NCI-H345 (cell line): ENCODE data around the gene NKX2-1.
"Not testable (repeated sequence)": the region's sequence is repeated elsewhere in the genome, so short reads cannot be mapped to it uniquely, and the experiment has no call there.

Experiments
- DNase-seq: peaks from one replicate; lab custom pipeline; 2025; lab: John Stamatoyannopoulos, UW

The NKX2-1 gene

GRCh38 chr14:36519431-36520321 is at the start of gene NKX2-1:
Gene NKX2-1 (minus strand): TSS chr14:36520232. CDS start chr14:36520129, 103 bp downstream.
- DNase-seq: peak; percentile 88

- DNase-seq: peak; percentile 41
Measured at GRCh38 chr14:36556811-36557433, 36.9 kb upstream of the NKX2-1 start.

- no peak for DNase-seq
Measured at GRCh38 chr14:36555998-36556743, 36.1 kb upstream of the NKX2-1 start.

GRCh38 chr14:36553656-36554260 is 33.7 kb upstream of the NKX2-1 start:
- DNase-seq: peak; percentile 63

- DNase-seq: no peak
Measured at GRCh38 chr14:36550899-36551298, 30.9 kb upstream of the NKX2-1 start.

GRCh38 chr14:36544280-36544679 is 24.2 kb upstream of the NKX2-1 start:
- DNase-seq: not testable (repeated sequence)

- DNase-seq: no peak
Measured at GRCh38 chr14:36538051-36538450, 18.0 kb upstream of the NKX2-1 start.

- no peak for DNase-seq
Measured at GRCh38 chr14:36529062-36529461, 9.0 kb upstream of the NKX2-1 start.

- no peak for DNase-seq
Measured at GRCh38 chr14:36525746-36526099, 5.7 kb upstream of the NKX2-1 start.

GRCh38 chr14:36524874-36525745 is 5.1 kb upstream of the NKX2-1 start:
- no peak for DNase-seq

GRCh38 chr14:36524220-36524837 is 4.3 kb upstream of the NKX2-1 start:
- no peak for DNase-seq

- no peak for DNase-seq
Measured at GRCh38 chr14:36522972-36523715, 3.1 kb upstream of the NKX2-1 start.

GRCh38 chr14:36522347-36522971 is 2.4 kb upstream of the NKX2-1 start:
- no peak for DNase-seq

- no peak for DNase-seq
Measured at GRCh38 chr14:36521598-36522345, 1.7 kb upstream of the NKX2-1 start.

GRCh38 chr14:36520601-36521525 is 831 bp upstream of the NKX2-1 start:
- peak; percentile 74 for DNase-seq

GRCh38 chr14:36518586-36519430 is 1.2 kb downstream of the NKX2-1 start:
- DNase-seq: peak; percentile 62
